ENCODE results near the gene RBM15. TPM values are rescaled to one million over a fixed set of nuclear protein-coding genes. Genes with fewer than 3 reads are reported as not detected.
A peak's percentile ranks its signal among the peaks of the same experiment; 100 is the strongest.

The RBM15 gene
- total and polyA plus RNA-seq, 4 donors: 3.6 to 55.4 (median 15.2) TPM

DNA sequence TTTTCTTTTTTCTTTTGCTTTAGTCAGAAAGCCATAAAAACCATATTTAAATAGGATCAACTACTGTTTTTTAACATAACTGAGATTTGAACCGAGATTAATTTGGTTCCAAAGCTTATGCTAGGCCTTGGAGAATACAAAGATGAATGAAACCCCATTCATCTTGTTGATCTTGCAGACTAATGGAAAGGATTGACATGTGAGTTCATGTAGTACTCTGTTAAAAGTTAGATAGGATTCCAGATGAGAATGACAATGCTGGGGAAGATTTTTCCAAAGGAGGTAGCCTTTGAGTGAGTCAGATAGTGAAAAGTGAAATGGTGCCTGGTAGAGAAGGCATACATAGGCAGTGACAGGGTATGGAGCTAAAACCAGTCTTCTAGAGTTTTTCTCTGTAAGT is 22.7 kb downstream of the RBM15 start:
- TF ChIP-seq, protein P1, sequence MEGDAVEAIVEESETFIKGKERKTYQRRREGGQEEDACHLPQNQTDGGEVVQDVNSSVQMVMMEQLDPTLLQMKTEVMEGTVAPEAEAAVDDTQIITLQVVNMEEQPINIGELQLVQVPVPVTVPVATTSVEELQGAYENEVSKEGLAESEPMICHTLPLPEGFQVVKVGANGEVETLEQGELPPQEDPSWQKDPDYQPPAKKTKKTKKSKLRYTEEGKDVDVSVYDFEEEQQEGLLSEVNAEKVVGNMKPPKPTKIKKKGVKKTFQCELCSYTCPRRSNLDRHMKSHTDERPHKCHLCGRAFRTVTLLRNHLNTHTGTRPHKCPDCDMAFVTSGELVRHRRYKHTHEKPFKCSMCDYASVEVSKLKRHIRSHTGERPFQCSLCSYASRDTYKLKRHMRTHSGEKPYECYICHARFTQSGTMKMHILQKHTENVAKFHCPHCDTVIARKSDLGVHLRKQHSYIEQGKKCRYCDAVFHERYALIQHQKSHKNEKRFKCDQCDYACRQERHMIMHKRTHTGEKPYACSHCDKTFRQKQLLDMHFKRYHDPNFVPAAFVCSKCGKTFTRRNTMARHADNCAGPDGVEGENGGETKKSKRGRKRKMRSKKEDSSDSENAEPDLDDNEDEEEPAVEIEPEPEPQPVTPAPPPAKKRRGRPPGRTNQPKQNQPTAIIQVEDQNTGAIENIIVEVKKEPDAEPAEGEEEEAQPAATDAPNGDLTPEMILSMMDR (IDR thresholded peaks at IDR 0.05; ENCODE audit: control extremely low read depth, extremely low read depth): no peak
- Histone ChIP-seq H3K27ac (ENCODE audit: low read depth in 1 of 2, low read length in 1 of 2) (no peak overlapping the region), H3K9ac (ENCODE audit: insufficient read depth in 1 of 2, low read length in 2 of 2) (no peak overlapping the region), H3K9me3 (ENCODE audit: control insufficient read depth in 4 of 4, insufficient read depth in 3 of 4, low read length in 3 of 4) (peaks cover 0 to 2% (median 0%) of the 10 kb centered on the region in 4 donors), H3K4me1 (ENCODE audit: control insufficient read depth in 5 of 5, insufficient read depth in 5 of 5, low read length in 5 of 5) (no peaks in the 10 kb centered on the region), H3K4me3 (no peak overlapping the region), H3K27me3 (ENCODE audit: control insufficient read depth in 3 of 3, insufficient read depth in 3 of 3, low read length in 2 of 3) (no peaks in the 10 kb centered on the region), H3K36me3 (ENCODE audit: control insufficient read depth in 4 of 4, insufficient read depth in 4 of 4, low read length in 4 of 4) (peaks cover 4 to 15% (median 10%) of the 10 kb centered on the region in 4 donors)
- ATAC-seq (ENCODE audit: insufficient read depth, low FRiP score) (no peak), DNase-seq (no peak)
- WGBS, 2 donors: 98 to 99% methylated on average over 1 of the region's 1 CpG

DNA sequence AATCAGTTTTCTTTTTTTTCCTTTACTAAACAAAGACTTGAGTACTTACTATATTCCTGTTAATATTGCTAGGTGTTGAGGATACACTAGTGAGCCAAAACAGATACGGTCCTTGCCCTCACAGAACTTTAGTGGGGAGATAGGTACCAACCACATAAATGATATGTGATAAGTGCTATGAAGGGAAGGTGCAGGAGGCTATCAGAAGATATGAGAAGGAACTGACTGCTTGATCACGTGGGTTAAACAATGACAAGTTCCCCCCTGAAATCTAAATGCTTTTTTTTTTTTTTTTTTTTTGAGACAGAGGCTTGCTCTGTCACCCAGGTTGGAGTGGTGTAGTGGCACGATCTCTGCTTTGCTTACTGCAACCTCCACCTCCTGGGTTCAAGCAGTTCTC is 25.0 kb downstream of the RBM15 start:
- no peaks in the 10 kb centered on the region for H3K4me1 ChIP-seq (ENCODE audit: control insufficient read depth in 5 of 5, insufficient read depth in 5 of 5, low read length in 5 of 5)
- 89 to 93% methylated on average over 3 of the region's 3 CpGs for WGBS, 2 donors
- no peak overlapping the region for H3K27ac ChIP-seq (ENCODE audit: low read depth in 1 of 2, low read length in 1 of 2)
- peaks cover 2 to 19% (median 10%) of the 10 kb centered on the region in 4 donors for H3K36me3 ChIP-seq (ENCODE audit: control insufficient read depth in 4 of 4, insufficient read depth in 4 of 4, low read length in 4 of 4)
- no peaks in the 10 kb centered on the region for H3K9me3 ChIP-seq (ENCODE audit: control insufficient read depth in 4 of 4, insufficient read depth in 3 of 4, low read length in 3 of 4)
- H3K9ac ChIP-seq (ENCODE audit: insufficient read depth in 1 of 2, low read length in 2 of 2): no peak overlapping the region
- ATAC-seq (ENCODE audit: insufficient read depth, low FRiP score) (no peak), DNase-seq (no peak)
- TF ChIP-seq, protein P1 (IDR thresholded peaks at IDR 0.05; ENCODE audit: control extremely low read depth, extremely low read depth): no peak
- H3K4me3 ChIP-seq: no peak overlapping the region
- H3K27me3 ChIP-seq (ENCODE audit: control insufficient read depth in 3 of 3, insufficient read depth in 3 of 3, low read length in 2 of 3): no peaks in the 10 kb centered on the region

DNA sequence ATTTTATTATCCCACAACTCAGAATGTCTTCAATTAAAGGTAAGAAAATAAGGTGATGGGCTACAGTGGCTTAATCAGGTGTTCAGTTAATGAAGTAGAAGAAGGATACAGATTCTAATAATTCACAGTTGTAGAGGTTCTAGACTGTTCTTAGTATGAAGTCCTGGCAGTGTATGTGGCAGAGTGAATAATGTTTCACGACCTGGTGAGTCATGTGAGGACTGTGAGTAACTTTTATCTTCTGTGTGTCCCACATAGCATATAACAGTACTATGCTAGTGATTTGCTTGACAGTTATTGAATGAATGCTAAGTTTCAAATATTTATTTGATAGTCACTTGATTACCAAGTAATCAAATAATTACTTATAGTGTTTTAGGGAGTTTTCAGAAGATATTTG is 31.6 kb downstream of the RBM15 start:
- H3K27ac ChIP-seq (ENCODE audit: low read depth in 1 of 2, low read length in 1 of 2): no peak overlapping the region
- H3K4me3 ChIP-seq: no peak overlapping the region
- H3K27me3 ChIP-seq (ENCODE audit: control insufficient read depth in 3 of 3, insufficient read depth in 3 of 3, low read length in 2 of 3): no peaks in the 10 kb centered on the region
- peaks cover 3 to 27% (median 15%) of the 10 kb centered on the region in 4 donors for H3K36me3 ChIP-seq (ENCODE audit: control insufficient read depth in 4 of 4, insufficient read depth in 4 of 4, low read length in 4 of 4)
- DNase-seq: no peak
- no peak for ATAC-seq (ENCODE audit: insufficient read depth, low FRiP score)
- WGBS, 2 donors: 58 to 75% methylated on average over 1 of the region's 1 CpG
- no peak overlapping the region for H3K9ac ChIP-seq (ENCODE audit: insufficient read depth in 1 of 2, low read length in 2 of 2)
- H3K9me3 ChIP-seq (ENCODE audit: control insufficient read depth in 4 of 4, insufficient read depth in 3 of 4, low read length in 3 of 4): no peaks in the 10 kb centered on the region
- H3K4me1 ChIP-seq (ENCODE audit: control insufficient read depth in 5 of 5, insufficient read depth in 5 of 5, low read length in 5 of 5): peaks cover 0 to 2% (median 0%) of the 10 kb centered on the region in 5 donors
- TF ChIP-seq, protein P1 (IDR thresholded peaks at IDR 0.05; ENCODE audit: control extremely low read depth, extremely low read depth): no peak

DNA sequence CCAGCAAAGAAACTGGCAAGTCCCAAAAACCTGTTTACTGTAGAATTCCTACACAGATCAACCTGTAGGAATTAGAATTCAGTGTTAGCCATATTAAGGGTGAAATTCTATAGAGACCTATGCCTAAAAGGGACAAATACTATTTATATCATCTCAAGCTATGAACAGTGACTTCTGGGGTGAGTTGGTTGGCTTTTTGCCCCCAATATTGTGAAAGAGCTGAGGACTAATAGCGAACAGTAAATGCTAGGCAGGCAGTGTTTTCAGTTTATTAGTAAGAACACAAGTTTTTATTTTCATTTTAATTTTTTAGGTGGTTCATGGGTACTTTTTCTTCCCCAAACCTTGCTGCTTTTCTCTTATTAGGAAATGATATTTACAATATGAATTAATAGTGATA is 36.3 kb downstream of the RBM15 start:
- WGBS, 2 donors: 91 to 93% methylated on average over 1 of the region's 1 CpG
- no peaks in the 10 kb centered on the region for H3K4me1 ChIP-seq (ENCODE audit: control insufficient read depth in 5 of 5, insufficient read depth in 5 of 5, low read length in 5 of 5)
- peaks cover 6 to 34% (median 16%) of the 10 kb centered on the region in 4 donors for H3K36me3 ChIP-seq (ENCODE audit: control insufficient read depth in 4 of 4, insufficient read depth in 4 of 4, low read length in 4 of 4)
- TF ChIP-seq, protein P1 (IDR thresholded peaks at IDR 0.05; ENCODE audit: control extremely low read depth, extremely low read depth): no peak
- peak in 1 of 3 donors; percentile 32 for DNase-seq
- no peaks in the 10 kb centered on the region for H3K9me3 ChIP-seq (ENCODE audit: control insufficient read depth in 4 of 4, insufficient read depth in 3 of 4, low read length in 3 of 4)
- ATAC-seq (ENCODE audit: insufficient read depth, low FRiP score): no peak
- no peak overlapping the region for H3K9ac ChIP-seq (ENCODE audit: insufficient read depth in 1 of 2, low read length in 2 of 2)
- no peaks in the 10 kb centered on the region for H3K27me3 ChIP-seq (ENCODE audit: control insufficient read depth in 3 of 3, insufficient read depth in 3 of 3, low read length in 2 of 3)
- no peak overlapping the region for H3K27ac ChIP-seq (ENCODE audit: low read depth in 1 of 2, low read length in 1 of 2)
- H3K4me3 ChIP-seq: no peak overlapping the region

Data from lung (tissue), 12 donors.